Fibroblast of the aortic adventitia (primary cell): ENCODE measurements around the gene KAT2A. TPM values are rescaled to one million over a fixed set of nuclear protein-coding genes. Genes with fewer than 3 reads are reported as not detected.

Experiments
- DNase-seq: peaks from one replicate; pipeline ENCODE4 v3.0.0-alpha.2; 2010; ENCODE audit warnings: low read depth
- H3K4me3 ChIP-seq: 2 replicates; pipeline ENCODE4 v1.5.1; 2011; ENCODE audit warnings: low read depth, mild to moderate bottlenecking, control low read depth, low read length, moderate library complexity
- total RNA-seq: library from RNA; depleted of rRNA; stranded (reverse); fragments of >200 nt; gene quantifications from 2 replicates; pipeline ENCODE4 v1.2.3, GENCODE V29; 2012; ENCODE audit warnings: low replicate concordance
- TF ChIP-seq, protein P1 (sequence below): IDR thresholded peaks from 2 replicates; pipeline ENCODE4 v1.5.1; 2011; ENCODE audit warnings: mild to moderate bottlenecking, low read length, control low read depth, inconsistent platforms; ENCODE audit not compliant: insufficient read depth

The KAT2A gene
- total RNA-seq, 1 donor = 13.7 TPM

DNA sequence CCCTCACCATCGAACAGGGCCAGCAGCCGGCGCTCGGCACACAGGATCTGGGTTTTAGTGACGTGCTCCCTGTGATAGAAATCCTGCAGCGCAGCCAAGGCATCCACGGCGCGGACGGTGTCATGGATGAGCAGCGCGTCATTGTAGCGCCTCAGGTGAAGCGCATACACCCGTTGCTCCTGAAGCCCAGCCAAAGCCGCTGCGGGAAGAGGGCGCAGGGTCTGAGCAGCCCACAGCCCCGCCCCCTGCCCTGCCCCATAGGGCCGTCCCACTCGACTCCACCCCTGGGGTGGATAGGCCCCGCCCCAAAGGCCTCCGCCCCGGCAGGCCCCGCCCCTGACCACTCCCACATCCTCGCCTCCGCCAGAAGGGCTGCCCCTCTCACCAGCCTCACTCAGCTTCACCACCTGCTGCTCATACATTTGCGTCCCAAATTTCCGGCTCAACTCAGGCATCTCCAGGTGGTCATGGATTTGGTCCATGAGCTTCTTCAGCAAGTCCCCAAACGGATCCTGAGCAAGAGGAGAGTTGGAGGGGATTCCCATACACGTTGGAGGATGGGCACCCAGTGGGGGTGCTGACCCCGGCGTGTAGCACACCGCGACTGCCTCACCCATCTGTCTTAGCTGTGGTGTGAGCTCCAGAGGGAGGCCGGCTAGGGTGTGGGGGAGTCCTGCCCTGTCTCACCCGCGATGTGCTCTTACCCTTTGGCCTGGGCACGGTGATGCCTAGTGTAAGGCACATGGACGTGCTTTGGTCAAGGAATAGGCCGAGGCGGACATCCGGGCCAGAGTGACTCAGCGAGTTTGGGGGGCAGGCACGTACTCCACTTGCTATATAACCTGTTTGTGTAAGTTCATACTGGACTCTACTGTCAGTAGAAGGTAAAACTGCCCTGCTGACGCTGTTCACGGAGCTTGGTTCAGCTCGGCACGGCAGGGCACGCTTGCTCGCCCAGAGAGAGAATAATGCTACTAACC, 13.3 kb downstream of the KAT2A start:
- no peak overlapping the region for H3K4me3 ChIP-seq
- TF ChIP-seq, protein P1, sequence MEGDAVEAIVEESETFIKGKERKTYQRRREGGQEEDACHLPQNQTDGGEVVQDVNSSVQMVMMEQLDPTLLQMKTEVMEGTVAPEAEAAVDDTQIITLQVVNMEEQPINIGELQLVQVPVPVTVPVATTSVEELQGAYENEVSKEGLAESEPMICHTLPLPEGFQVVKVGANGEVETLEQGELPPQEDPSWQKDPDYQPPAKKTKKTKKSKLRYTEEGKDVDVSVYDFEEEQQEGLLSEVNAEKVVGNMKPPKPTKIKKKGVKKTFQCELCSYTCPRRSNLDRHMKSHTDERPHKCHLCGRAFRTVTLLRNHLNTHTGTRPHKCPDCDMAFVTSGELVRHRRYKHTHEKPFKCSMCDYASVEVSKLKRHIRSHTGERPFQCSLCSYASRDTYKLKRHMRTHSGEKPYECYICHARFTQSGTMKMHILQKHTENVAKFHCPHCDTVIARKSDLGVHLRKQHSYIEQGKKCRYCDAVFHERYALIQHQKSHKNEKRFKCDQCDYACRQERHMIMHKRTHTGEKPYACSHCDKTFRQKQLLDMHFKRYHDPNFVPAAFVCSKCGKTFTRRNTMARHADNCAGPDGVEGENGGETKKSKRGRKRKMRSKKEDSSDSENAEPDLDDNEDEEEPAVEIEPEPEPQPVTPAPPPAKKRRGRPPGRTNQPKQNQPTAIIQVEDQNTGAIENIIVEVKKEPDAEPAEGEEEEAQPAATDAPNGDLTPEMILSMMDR = no peak
- no peak for DNase-seq

DNA sequence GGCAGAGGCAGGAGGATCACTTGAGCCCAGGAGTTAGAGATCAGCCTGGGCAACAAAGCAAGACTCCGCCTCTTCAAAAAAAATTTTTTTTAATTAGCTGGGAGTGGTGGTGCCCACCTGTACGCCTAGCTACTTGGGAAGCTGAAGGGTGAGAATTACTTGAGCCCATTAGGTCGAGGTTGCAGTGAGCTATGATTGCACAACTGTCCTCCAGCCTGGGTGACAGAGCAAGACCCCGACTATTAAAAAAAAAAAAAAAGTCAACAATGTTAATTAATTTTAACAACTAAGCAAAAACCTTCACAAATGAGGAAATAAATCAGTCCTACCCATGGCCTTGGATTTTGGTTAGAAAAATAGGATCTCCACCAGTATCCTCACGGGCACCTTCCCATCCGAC, 14.0 kb downstream of the KAT2A start:
- H3K4me3 ChIP-seq = no peak overlapping the region
- TF ChIP-seq, protein P1 = no peak
- DNase-seq = no peak

DNA sequence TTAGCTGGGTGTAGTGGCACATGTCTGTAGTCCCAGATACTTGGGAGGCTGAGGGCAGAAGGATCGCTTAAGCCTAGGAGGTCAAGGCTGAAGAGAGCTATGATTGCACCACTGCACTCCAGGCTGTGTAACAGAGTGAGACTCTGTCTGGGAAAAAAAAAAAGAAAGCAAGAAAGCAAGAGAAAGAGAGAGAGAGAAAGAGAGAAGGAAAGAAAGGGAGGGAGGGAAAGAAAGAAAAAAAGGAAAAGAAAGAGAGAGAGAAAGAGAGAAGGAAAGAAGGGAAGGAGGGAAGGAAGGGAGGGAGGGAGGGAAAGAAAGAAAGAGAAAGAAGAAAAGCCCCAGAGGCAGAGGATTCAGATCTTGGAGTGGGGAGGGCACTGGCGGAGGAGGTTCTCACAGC, 15.2 kb downstream of the KAT2A start:
- no peak for DNase-seq
- H3K4me3 ChIP-seq = no peak overlapping the region
- TF ChIP-seq, protein P1 = no peak

DNA sequence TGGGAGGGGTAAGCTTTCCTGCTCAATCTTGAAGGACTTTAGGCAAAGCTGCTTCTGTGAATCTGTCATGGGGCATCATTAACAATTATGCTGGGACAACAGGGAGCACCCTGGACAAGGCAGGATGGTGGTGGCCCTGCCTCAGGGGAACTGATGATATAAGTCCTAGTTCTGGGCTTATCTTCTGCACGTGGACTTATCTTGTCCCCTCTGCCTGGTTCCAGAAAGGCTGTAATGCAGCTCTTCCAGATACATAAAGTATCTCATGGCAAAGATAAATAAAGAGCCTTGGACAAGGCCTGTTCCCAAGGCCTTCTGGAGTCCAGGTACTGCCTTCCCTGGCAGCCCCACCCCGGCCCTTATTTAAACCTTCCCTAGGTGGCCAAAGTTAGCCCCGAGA, 16.9 kb downstream of the KAT2A start:
- H3K4me3 ChIP-seq = no peak overlapping the region
- no peak for DNase-seq
- TF ChIP-seq, protein P1 = no peak

DNA sequence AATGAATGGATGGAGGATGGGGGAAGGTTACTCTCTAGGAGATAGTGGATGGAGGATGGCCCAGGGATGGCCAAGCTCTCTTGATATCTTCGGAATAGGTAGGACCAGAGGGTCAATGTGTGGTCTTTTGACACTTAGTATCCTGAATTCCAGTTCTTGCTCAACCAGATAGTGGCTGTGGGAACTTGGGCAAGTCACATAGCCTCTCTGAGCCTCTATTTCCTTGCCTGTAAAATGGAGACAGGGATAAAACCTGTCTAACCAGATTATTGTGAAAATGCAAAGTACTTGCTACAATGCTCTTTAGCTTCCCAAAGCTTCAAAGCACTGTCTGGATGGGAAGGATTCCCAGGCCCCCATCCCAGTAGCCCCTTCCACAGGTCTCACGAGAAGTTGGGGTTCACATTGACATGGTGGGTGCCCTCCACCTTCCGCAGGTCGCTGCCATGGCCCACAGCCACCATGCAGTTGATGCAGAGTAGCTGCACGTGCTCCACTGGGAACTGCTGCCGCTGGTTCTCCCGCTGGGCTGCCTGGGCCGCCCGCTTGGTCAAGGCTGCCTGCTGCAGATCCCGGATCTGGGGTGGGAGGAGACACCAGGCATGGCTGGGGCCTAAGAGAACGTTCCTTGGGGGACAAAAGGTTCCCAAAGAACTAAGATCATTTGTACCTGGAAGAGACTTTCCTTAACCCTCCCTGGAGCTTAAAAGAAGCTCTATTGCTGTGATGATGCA, 17.8 kb downstream of the KAT2A start:
- TF ChIP-seq, protein P1 = no peak
- no peak overlapping the region for H3K4me3 ChIP-seq
- no peak for DNase-seq

DNA sequence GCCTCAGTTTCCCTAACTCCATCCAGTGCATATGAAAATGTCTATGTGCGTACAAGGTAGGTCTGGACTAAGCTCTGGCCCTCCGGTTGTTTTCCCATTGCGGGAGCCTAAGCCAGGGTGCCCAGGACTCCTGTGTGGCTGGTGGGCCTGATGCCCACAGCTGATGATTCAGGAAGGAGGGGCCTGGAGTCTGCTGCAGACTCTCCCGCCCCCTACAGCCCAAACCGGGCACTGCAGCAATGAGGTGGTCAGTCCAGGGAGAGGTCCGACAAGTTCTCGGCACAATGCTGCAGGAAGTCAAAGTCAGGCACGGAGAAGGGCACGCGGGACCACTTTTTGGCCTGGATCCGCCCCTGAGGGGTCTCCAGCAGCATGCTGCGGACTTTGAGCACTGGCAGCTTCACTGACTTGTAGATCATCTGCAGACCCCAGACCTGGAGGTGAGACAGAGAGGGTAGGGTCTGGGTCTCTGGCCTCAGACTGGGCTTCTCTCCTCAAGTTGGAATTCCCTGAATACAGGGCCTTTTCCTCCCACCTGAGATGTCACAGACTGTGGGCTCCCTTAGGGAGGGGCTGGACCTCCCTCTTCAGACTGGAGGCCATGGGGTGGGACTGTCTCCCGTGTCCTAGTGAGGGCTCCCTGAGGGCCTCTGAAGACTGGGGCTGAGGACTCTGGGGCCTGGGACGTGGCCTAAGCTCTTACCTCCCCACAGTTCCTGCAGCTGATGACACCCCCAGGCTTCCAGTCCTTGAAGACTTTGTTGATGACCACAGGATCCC, 19.5 kb downstream of the KAT2A start:
- TF ChIP-seq, protein P1 = peak; percentile 97
- DNase-seq = peak; percentile 74
- H3K4me3 ChIP-seq = no peak overlapping the region
